HG02885 (cell line): ENCODE measurements around the gene ULK1.
A peak's percentile ranks its signal among the peaks of the same experiment; 100 is the strongest.

ENCODE experiments used
- ATAC-seq: cut with Tn5 transposase; IDR thresholded peaks from one replicate; pipeline ENCODE4 v1.9.1; 2021; ENCODE audit warnings: mild to moderate bottlenecking; ENCODE audit not compliant: unreplicated experiment, poor library complexity

Gene ULK1

GRCh38 chr12:131894313-131894860, at the start of gene ULK1:
ULK1 (plus strand) TSS chr12:131894622; CDS start chr12:131895002, 380 bp downstream.
- peak; percentile 83 for ATAC-seq

- no peak for ATAC-seq
Observed at GRCh38 chr12:131844656-131845055, 49.8 kb upstream of the ULK1 start.

- no peak for ATAC-seq
Observed at GRCh38 chr12:131845121-131845520, 49.3 kb upstream of the ULK1 start.

- ATAC-seq: no peak
Observed at GRCh38 chr12:131847456-131847855, 47.0 kb upstream of the ULK1 start.

GRCh38 chr12:131848753-131849152, 45.7 kb upstream of the ULK1 start:
- ATAC-seq: no peak

- no peak for ATAC-seq
Observed at GRCh38 chr12:131849700-131850553, 44.5 kb upstream of the ULK1 start.

- ATAC-seq: peak; percentile 51
Observed at GRCh38 chr12:131850856-131851559, 43.4 kb upstream of the ULK1 start.

- ATAC-seq: no peak
Observed at GRCh38 chr12:131851741-131852550, 42.5 kb upstream of the ULK1 start.

- no peak for ATAC-seq
Observed at GRCh38 chr12:131852551-131853299, 41.7 kb upstream of the ULK1 start.

- ATAC-seq: no peak
Observed at GRCh38 chr12:131853832-131854797, 40.3 kb upstream of the ULK1 start.

GRCh38 chr12:131854861-131855476, 39.5 kb upstream of the ULK1 start:
- no peak for ATAC-seq

- ATAC-seq: no peak
Observed at GRCh38 chr12:131855521-131856142, 38.8 kb upstream of the ULK1 start.

- ATAC-seq: no peak
Observed at GRCh38 chr12:131856366-131857097, 37.9 kb upstream of the ULK1 start.

GRCh38 chr12:131857908-131858850, 36.2 kb upstream of the ULK1 start:
- ATAC-seq: no peak

- no peak for ATAC-seq
Observed at GRCh38 chr12:131860472-131861260, 33.8 kb upstream of the ULK1 start.
